OCI-LY7 (cell line): Measurements from ENCODE around the gene SLC25A40. TPM values are rescaled to one million over a fixed set of nuclear protein-coding genes. Genes with fewer than 3 reads are reported as not detected.
"Not testable (repeated sequence)": the region's sequence is repeated elsewhere in the genome, so short reads cannot be mapped to it uniquely, and the experiment has no call there.

Source experiments
- Bru-seq: library from RNA; stranded (reverse); fragments of 400-500 nt; gene quantifications from one replicate; lab custom pipeline; 2021; lab: Mats Ljungman, UMichigan
- BruChase-seq, 2 experiments: library from RNA; stranded (reverse); fragments of 400-500 nt; gene quantifications; one replicate each; lab custom pipeline; 2021; lab: Mats Ljungman, UMichigan
- BruUV-seq: library from RNA; stranded (reverse); fragments of 400-500 nt; replicated peaks from 2 replicates; lab custom pipeline; 2021; lab: Mats Ljungman, UMichigan
- CTCF ChIA-PET: fragments of 300-600 bp; sonication (Branson Sonifier 250); formaldehyde crosslinking; loops from one replicate; lab custom pipeline; 2022; ENCODE audit warnings: antibody characterized with exemption; ENCODE audit not compliant: unreplicated experiment; lab: Charles Lee
- POLR2A ChIA-PET: fragments of 300-600 bp; sonication (Branson Sonifier 250); formaldehyde crosslinking; loops from one replicate; lab custom pipeline; 2022; ENCODE audit warnings: antibody characterized with exemption; lab: Charles Lee
- DNase-seq: peaks from one replicate; pipeline ENCODE4 v3.0.0-alpha.2; 2015; ENCODE audit warnings: low spot score
- H2AFZ ChIP-seq: fragments of 200-600 bp; sonication (generic), shearing (Covaris generic); 2 replicates; pipeline ENCODE4 v1.6.1; 2014; ENCODE audit warnings: mild to moderate bottlenecking, antibody characterized with exemption, low read length, moderate library complexity
- H3K27ac ChIP-seq: fragments of 200-600 bp; sonication (generic); 2 replicates; pipeline ENCODE4 v1.5.1; 2014; ENCODE audit warnings: mixed run types, low read depth, mild to moderate bottlenecking, moderate library complexity, low read length, inconsistent platforms; ENCODE audit not compliant: poor library complexity, severe bottlenecking
- H3K36me3 ChIP-seq: fragments of 200-600 bp; sonication (generic); 2 replicates; pipeline ENCODE4 v1.6.1; 2014; ENCODE audit warnings: mild to moderate bottlenecking, antibody characterized with exemption, low read length, moderate library complexity, mixed read lengths; ENCODE audit not compliant: insufficient read depth
- H3K4me1 ChIP-seq: fragments of 200-600 bp; sonication (generic); 2 replicates; pipeline ENCODE4 v1.5.1; 2014; ENCODE audit warnings: mild to moderate bottlenecking, low read length; ENCODE audit not compliant: insufficient read depth, poor library complexity, severe bottlenecking
- H3K4me2 ChIP-seq: fragments of 200-600 bp; sonication (generic); 2 replicates; pipeline ENCODE4 v1.6.1; 2014; ENCODE audit warnings: mild to moderate bottlenecking, low read length
- H3K4me3 ChIP-seq: fragments of 200-600 bp; sonication (generic); 2 replicates; pipeline ENCODE4 v1.5.1; 2014; ENCODE audit warnings: mild to moderate bottlenecking, low read depth, low read length; ENCODE audit not compliant: poor library complexity, severe bottlenecking
- H3K79me2 ChIP-seq: fragments of 200-600 bp; sonication (generic); 2 replicates; pipeline ENCODE4 v1.6.1; 2016; ENCODE audit warnings: low read depth, mild to moderate bottlenecking, low read length, moderate library complexity, mixed read lengths; ENCODE audit not compliant: insufficient read depth
- H3K9me2 ChIP-seq: fragments of 200-600 bp; sonication (generic); 2 replicates; pipeline ENCODE4 v1.6.1; 2016; ENCODE audit warnings: mild to moderate bottlenecking, low read length, mixed read lengths; ENCODE audit not compliant: insufficient read depth
- H3K9me3 ChIP-seq: fragments of 200-600 bp; sonication (generic); 2 replicates; pipeline ENCODE4 v1.6.1; 2014; ENCODE audit warnings: mild to moderate bottlenecking, mixed run types, low read length, mixed read lengths
- H4K20me1 ChIP-seq: fragments of 200-600 bp; sonication (generic); 2 replicates; pipeline ENCODE4 v1.6.1; 2014; ENCODE audit warnings: mild to moderate bottlenecking, antibody characterized with exemption, low read length, moderate library complexity, mixed read lengths; ENCODE audit not compliant: insufficient read depth
- CTCF ChIP-seq: fragments of 200-600 bp; sonication (generic); conservative IDR thresholded peaks from 2 replicates; pipeline ENCODE4 v1.5.1; 2014; ENCODE audit warnings: mild to moderate bottlenecking, antibody characterized with exemption, low read length, moderate library complexity, mixed read lengths
- EZH2phosphoT487 ChIP-seq: fragments of 200-600 bp; sonication (generic); IDR thresholded peaks from 2 replicates; pipeline ENCODE4 v1.6.1; 2018; ENCODE audit warnings: low read depth, borderline replicate concordance, mild to moderate bottlenecking, mixed run types, antibody characterized with exemption, low read length, moderate library complexity, mixed read lengths
- intact Hi-C: fragments of 100-400 bp; cut with micrococcal nuclease; formaldehyde crosslinking; loops from one replicate; pipeline ENCODE4 v1.10.0; 2022; ENCODE audit not compliant: unreplicated experiment
- long read RNA-seq: library from polyadenylated mRNA; stranded (forward); transcript quantifications from one replicate; pipeline ENCODE4 v2.0.0, GENCODE V29; 2022
- total RNA-seq, 2 experiments: library from RNA; depleted of rRNA in 1 of 2; stranded (reverse); fragments of >200 nt in 1 of 2; shearing (Covaris generic) in 1 of 2; gene quantifications; 2 replicates each; pipeline ENCODE4 v1.2.3, GENCODE V29; 2014 to 2022

The SLC25A40 gene
- total RNA-seq (2014; rRNA removed; shearing (Covaris generic)) (21.0 and 22.0 TPM in 2 replicates), total RNA-seq (2022) (53.6 and 66.1 TPM in 2 replicates), Bru-seq, nascent RNA (percentile 88 among the genes with signal in this experiment), BruChase-seq, experiment 1, labeled RNA remaining after a 6-hour chase (percentile 79 among the genes with signal in this experiment), BruChase-seq, experiment 2, labeled RNA remaining after a 2-hour chase (percentile 89 among the genes with signal in this experiment)
- long read RNA-seq, full-length matches to known transcripts, result 15 of 54 reads
- long read RNA-seq, partial matches to known transcripts, result 15 of 54 reads
- long read RNA-seq, other reads (novel, unspliced or antisense), result 24 of 54 reads

- DNase-seq, result peak; percentile 96
- Histone ChIP-seq H3K4me3 (peak within 1 kb of the TSS; percentile 94), H3K79me2 (peaks cover 92% of the 10 kb centered on the region), H3K4me2 (peak within 1 kb of the TSS; percentile 89), H2AFZ (peak within 1 kb of the TSS; percentile 72), H3K27ac (peak within 1 kb of the TSS; percentile 99), H3K9me3 (peaks cover 18% of the 10 kb centered on the region), H4K20me1 (peaks cover 25% of the 10 kb centered on the region), H3K4me1 (peaks cover 29% of the 10 kb centered on the region), H3K36me3 (peaks cover 67% of the 10 kb centered on the region), H3K9me2 (no peaks in the 10 kb centered on the region)
- ChIA-PET POLR2A (interaction anchor here (1.1 to 2.0 kb wide), 5 partner anchors 11 to 660 kb away, joined by 3 to 7 read pairs (median 4); partner anchors contain the start of gene ADAM22), CTCF (no interaction called here)
- intact Hi-C loops, result loop anchor here (1.0 to 5.0 kb wide), 5 partner anchors 58 to 719 kb away; partner anchors contain the start of genes ADAM22, CROT and TMEM243
- BruUV-seq, result no TSS peak
- TF ChIP-seq CTCF (no peak), EZH2phosphoT487 (no peak)
Measured at GRCh38 chr7:87876040-87876868, at the start of gene SLC25A40, which contains the start of gene DBF4. SLC25A40 (minus strand) TSS chr7:87876360; CDS start chr7:87858727, 17,633 bp downstream. DBF4 (plus strand) TSS chr7:87876493; CDS start chr7:87876733, 240 bp downstream.

GRCh38 chr7:87922759-87923395 lies 46.7 kb upstream of the SLC25A40 start:
- H3K4me2 ChIP-seq, H2AFZ ChIP-seq, H3K9me3 ChIP-seq, H3K36me3 ChIP-seq, H3K27ac ChIP-seq, POLR2A ChIA-PET, H3K4me1 ChIP-seq, H3K79me2 ChIP-seq, H3K4me3 ChIP-seq, DNase-seq, BruUV-seq, intact Hi-C loops, CTCF ChIA-PET, H4K20me1 ChIP-seq, H3K9me2 ChIP-seq: not testable (repeated sequence)

GRCh38 chr7:87920578-87920977 lies 44.4 kb upstream of the SLC25A40 start:
- no peak overlapping the region for H3K4me3 ChIP-seq

More at GRCh38 chr7:87920578-87920977, 44.4 kb upstream of the SLC25A40 start:
- POLR2A ChIA-PET, result interaction anchor here (1.4 kb wide), 1 partner anchor 10 kb away, joined by 4 read pairs; no protein-coding TSS in a partner anchor
- no peak for TF ChIP-seq CTCF
- no peak for TF ChIP-seq EZH2phosphoT487
- no peak for DNase-seq
- no peaks in the 10 kb centered on the region for H3K4me1 ChIP-seq
- H3K9me2 ChIP-seq, result no peaks in the 10 kb centered on the region
- no peak overlapping the region for H3K27ac ChIP-seq
- H3K36me3 ChIP-seq, result no peaks in the 10 kb centered on the region
- H3K79me2 ChIP-seq, result no peaks in the 10 kb centered on the region
- H3K9me3 ChIP-seq, result no peaks in the 10 kb centered on the region
- CTCF ChIA-PET, result no interaction called here
- no TSS peak for BruUV-seq
- no peak overlapping the region for H3K4me2 ChIP-seq
- intact Hi-C loops, result no loop called here
- no peaks in the 10 kb centered on the region for H4K20me1 ChIP-seq
- no peak overlapping the region for H2AFZ ChIP-seq
